Measurements from ENCODE around the gene BNIP3. TPM values are rescaled to one million over a fixed set of nuclear protein-coding genes. Genes with fewer than 3 reads are reported as not detected.

Gene BNIP3
- total RNA-seq, 1 experiment from 2014 or later = 37.5 TPM

GRCh38 chr10:132005147-132005546, 23.4 kb upstream of the BNIP3 start:
- no peak for TF ChIP-seq POLR2AphosphoS5 (IDR thresholded peaks at IDR 0.05; ENCODE audit: low read depth, low read length)
- TF ChIP-seq POLR2A (IDR thresholded peaks at IDR 0.05; ENCODE audit: borderline replicate concordance, extremely low read depth, insufficient read depth, insufficient read length) = no peak
- no peak for TF ChIP-seq FOSL1 (IDR thresholded peaks at IDR 0.05; ENCODE audit: low read depth)
- TF ChIP-seq CBX3 (IDR thresholded peaks at IDR 0.05; ENCODE audit: low read depth) = no peak
- no peak for TF ChIP-seq YY1 (IDR thresholded peaks at IDR 0.05; ENCODE audit: extremely low read depth, insufficient replicate concordance, low read depth, low read length)
- no peak for TF ChIP-seq ZNF274 (IDR thresholded peaks at IDR 0.05; ENCODE audit: low read depth, low read length)
- TF ChIP-seq, protein P1, sequence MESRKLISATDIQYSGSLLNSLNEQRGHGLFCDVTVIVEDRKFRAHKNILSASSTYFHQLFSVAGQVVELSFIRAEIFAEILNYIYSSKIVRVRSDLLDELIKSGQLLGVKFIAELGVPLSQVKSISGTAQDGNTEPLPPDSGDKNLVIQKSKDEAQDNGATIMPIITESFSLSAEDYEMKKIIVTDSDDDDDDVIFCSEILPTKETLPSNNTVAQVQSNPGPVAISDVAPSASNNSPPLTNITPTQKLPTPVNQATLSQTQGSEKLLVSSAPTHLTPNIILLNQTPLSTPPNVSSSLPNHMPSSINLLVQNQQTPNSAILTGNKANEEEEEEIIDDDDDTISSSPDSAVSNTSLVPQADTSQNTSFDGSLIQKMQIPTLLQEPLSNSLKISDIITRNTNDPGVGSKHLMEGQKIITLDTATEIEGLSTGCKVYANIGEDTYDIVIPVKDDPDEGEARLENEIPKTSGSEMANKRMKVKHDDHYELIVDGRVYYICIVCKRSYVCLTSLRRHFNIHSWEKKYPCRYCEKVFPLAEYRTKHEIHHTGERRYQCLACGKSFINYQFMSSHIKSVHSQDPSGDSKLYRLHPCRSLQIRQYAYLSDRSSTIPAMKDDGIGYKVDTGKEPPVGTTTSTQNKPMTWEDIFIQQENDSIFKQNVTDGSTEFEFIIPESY (IDR thresholded peaks at IDR 0.05; ENCODE audit: extremely low read depth, insufficient replicate concordance, low read length) = no peak
- no peak for TF ChIP-seq TCF7L2 (IDR thresholded peaks at IDR 0.05; ENCODE audit: borderline replicate concordance, extremely low read depth, insufficient read depth, insufficient read length)
- no peak for TF ChIP-seq CEBPB (IDR thresholded peaks at IDR 0.05; ENCODE audit: low read depth)
- no peak for TF ChIP-seq SRF (IDR thresholded peaks at IDR 0.05; ENCODE audit: low read depth)
- TF ChIP-seq EZH2 (IDR thresholded peaks at IDR 0.05) = no peak
- no peak for TF ChIP-seq ZFX (IDR thresholded peaks at IDR 0.05)
- no peak for TF ChIP-seq MAX (IDR thresholded peaks at IDR 0.05)
- TF ChIP-seq SP1 (IDR thresholded peaks at IDR 0.05; ENCODE audit: low read depth) = no peak
- no peak for TF ChIP-seq EZH2phosphoT487 (IDR thresholded peaks at IDR 0.05; ENCODE audit: borderline replicate concordance)
- no peaks in the 10 kb centered on the region for H4K20me1 ChIP-seq (ENCODE audit: insufficient read depth)
- H3K27me3 ChIP-seq (ENCODE audit: insufficient read depth, low read length) = no peaks in the 10 kb centered on the region
- POLR2A ChIA-PET = no interaction called here
- RAD21 ChIA-PET (ENCODE audit: low non-redundant PET in 1 of 2, low total read pairs in 2 of 2, uncharacterized antibody in 2 of 2, unreplicated experiment in 2 of 2) = no interaction called here
- H3K27ac ChIP-seq (ENCODE audit: low read depth, low read length) = no peak overlapping the region
- no peak overlapping the region for H3K9ac ChIP-seq (ENCODE audit: low read length)
- DNase-seq (ENCODE audit: low read depth, low spot score) (no peak), ATAC-seq (no peak)
- no TSS peak for BruUV-seq (replicated peaks)
- no peak overlapping the region for H2AFZ ChIP-seq (ENCODE audit: low read depth, low read length, poor library complexity, severe bottlenecking)
- no peaks in the 10 kb centered on the region for H3K79me2 ChIP-seq (ENCODE audit: insufficient read depth, low read length)
- H3K9me3 ChIP-seq (ENCODE audit: control insufficient read depth in 1 of 2, insufficient read depth in 1 of 2, low read depth in 1 of 2, low read length in 2 of 2) = no peaks in the 10 kb centered on the region
- no peak overlapping the region for H3K4me3 ChIP-seq (replicated peaks in 1 of 2; ENCODE audit: low read depth in 1 of 2, low read length in 2 of 2)
- H3K9me2 ChIP-seq (ENCODE audit: insufficient read depth) = no peaks in the 10 kb centered on the region
- CTCF ChIA-PET = interaction anchor here (1.0 kb wide), 1 partner anchor 18 kb away, joined by 3 read pairs; no protein-coding TSS in a partner anchor
- H3K36me3 ChIP-seq (ENCODE audit: control insufficient read depth in 1 of 2, insufficient read depth in 2 of 2, low read length in 2 of 2) = no peaks in the 10 kb centered on the region
- intact Hi-C loops (cut with micrococcal nuclease) = no loop called here
- H3K4me1 ChIP-seq (ENCODE audit: control insufficient read depth in 1 of 2, insufficient read depth in 2 of 2, low read length in 2 of 2) = no peaks in the 10 kb centered on the region; a peak in 1 of 4 replicates
- no peak overlapping the region for H3K4me2 ChIP-seq (ENCODE audit: low read length)

Data from HCT116 (cell line).